Esophagus squamous epithelium (tissue), 5 donors: Measurements from ENCODE around the gene MAP4K4. TPM values are rescaled to one million over a fixed set of nuclear protein-coding genes. Genes with fewer than 3 reads are reported as not detected.
A peak's percentile ranks its signal among the peaks of the same experiment; 100 is the strongest.

Source experiments
- DNase-seq: peaks from one replicate; lab custom pipeline; 2025; lab: John Stamatoyannopoulos, UW
- H3K27ac ChIP-seq, 4 donors: fragments of 200-600 bp; sonication (generic); one replicate each; pipeline ENCODE4 v1.5.1; 2016 to 2019; ENCODE audit warnings: mild to moderate bottlenecking in 1 of 4
- H3K27me3 ChIP-seq, 4 donors: fragments of 200-600 bp; sonication (generic); 1 replicate in 3 of 4; 2 replicates in 1 of 4; pipeline versions ENCODE4 v1.5.1 to v1.6.0; 2017 to 2021; ENCODE audit warnings: antibody characterized with exemption in 1 of 4
- H3K36me3 ChIP-seq, 3 donors: fragments of 200-600 bp; sonication (generic); one replicate each; pipeline ENCODE4 v1.5.1; 2016 to 2019
- H3K4me1 ChIP-seq, 3 donors: fragments of 200-600 bp; sonication (generic); one replicate each; pipeline ENCODE4 v1.5.1; 2017 to 2019
- H3K4me3 ChIP-seq, 4 donors: fragments of 200-600 bp; sonication (generic); 1 replicate in 3 of 4; 2 replicates in 1 of 4; pipeline ENCODE4 v1.5.1; 2016 to 2019; ENCODE audit warnings: mild to moderate bottlenecking in 2 of 4, moderate library complexity in 1 of 4
- H3K9me3 ChIP-seq, 3 donors: fragments of 200-600 bp; sonication (generic); one replicate each; pipeline ENCODE4 v1.5.1; 2016 to 2019
- CTCF ChIP-seq, 6 experiments: fragments of 450-650 bp in 4 of 6; fragments of 200-600 bp in 2 of 6; sonication (generic) in 2 of 6; IDR thresholded peaks; one replicate each; pipeline ENCODE4 v1.5.1; 2016 to 2019; ENCODE audit warnings: antibody characterized with exemption in 6 of 6, mild to moderate bottlenecking in 4 of 6, moderate library complexity in 4 of 6
- POLR2A ChIP-seq, 4 donors: fragments of 450-650 bp; IDR thresholded peaks; one replicate each; pipeline ENCODE4 v1.6.1; 2017; ENCODE audit warnings: antibody characterized with exemption in 4 of 4, mild to moderate bottlenecking in 4 of 4, moderate library complexity in 3 of 4
- WGBS, 2 donors: methylation state at CpG; one replicate each; pipeline ENCODE4 v1.1.5; 2018; 5-methylcytosine and 5-hydroxymethylcytosine counted together
- intact Hi-C: fragments of 100-400 bp; cut with DNase I; formaldehyde crosslinking; loops from one replicate; pipeline ENCODE4 v1.15.0; 2022
- total RNA-seq, 4 donors: library from RNA; depleted of rRNA; stranded (reverse); fragments of >200 nt; gene quantifications; one replicate each; pipeline ENCODE4 v1.1.0, GENCODE V29; 2016
- donor health status: DM: yes; HTN: yes; CAD: no.

Gene MAP4K4
- total RNA-seq, 4 donors from 2014 or later = 46.0 to 121 (median 53.9) TPM

- Histone ChIP-seq H3K27me3 (no peaks in the 10 kb centered on the region), H3K36me3 (peaks cover 0 to 83% (median 5%) of the 10 kb centered on the region in 3 donors), H3K4me3 (no peak overlapping the region), H3K4me1 (peaks cover 0 to 52% (median 19%) of the 10 kb centered on the region in 3 donors), H3K27ac (no peak overlapping the region), H3K9me3 (no peaks in the 10 kb centered on the region)
- TF ChIP-seq POLR2A (IDR thresholded peaks at IDR 0.05) (no peak), CTCF (IDR thresholded peaks at IDR 0.05) (no peak)
- WGBS, 2 donors = 69 to 70% methylated on average over 1 of the region's 1 CpG
- intact Hi-C loops = loop anchor here (5.0 kb wide), 2 partner anchors 308 to 413 kb away; no protein-coding TSS in a partner anchor
- DNase-seq = no peak
These were observed 132.6 kb downstream of the MAP4K4 start for GRCh38 chr2:101830146-101830545.

GRCh38 chr2:101830555-101830954 lies 133.0 kb downstream of the MAP4K4 start:
- WGBS, 2 donors = 83 to 89% methylated on average over 5 of the region's 5 CpGs
- TF ChIP-seq POLR2A (IDR thresholded peaks at IDR 0.05) = no peak
- no peak for TF ChIP-seq CTCF (IDR thresholded peaks at IDR 0.05)
- intact Hi-C loops = loop anchor here (5.0 kb wide), 2 partner anchors 308 to 413 kb away; no protein-coding TSS in a partner anchor
- peak overlapping the region in 1 of 4 donors; percentile 37 for H3K27ac ChIP-seq
- no peaks in the 10 kb centered on the region for H3K9me3 ChIP-seq
- peaks cover 0 to 84% (median 5%) of the 10 kb centered on the region in 3 donors for H3K36me3 ChIP-seq
- no peak overlapping the region for H3K4me3 ChIP-seq
- no peak for DNase-seq
- H3K4me1 ChIP-seq = peaks cover 0 to 52% (median 19%) of the 10 kb centered on the region in 3 donors
- no peaks in the 10 kb centered on the region for H3K27me3 ChIP-seq

- Histone ChIP-seq H3K27me3 (no peaks in the 10 kb centered on the region), H3K4me3 (no peak overlapping the region), H3K4me1 (peaks cover 0 to 49% (median 19%) of the 10 kb centered on the region in 3 donors), H3K36me3 (peaks cover 0 to 86% (median 9%) of the 10 kb centered on the region in 3 donors), H3K27ac (peak overlapping the region in 3 of 4 donors; percentile 13 to 59 (median 29)), H3K9me3 (no peaks in the 10 kb centered on the region)
- no peak for DNase-seq
- WGBS, 2 donors = 69 to 70% methylated on average over 4 to 5 of the region's 5 CpGs
- TF ChIP-seq POLR2A (IDR thresholded peaks at IDR 0.05) (no peak), CTCF (IDR thresholded peaks at IDR 0.05) (peak; percentile 45 to 81 (median 73))
- intact Hi-C loops = loop anchor here (5.0 kb wide), 2 partner anchors 309 to 414 kb away; no protein-coding TSS in a partner anchor
These were observed 133.9 kb downstream of the MAP4K4 start for GRCh38 chr2:101831351-101831865.

GRCh38 chr2:101832114-101832513 lies 134.6 kb downstream of the MAP4K4 start:
- no peak for DNase-seq
- intact Hi-C loops = loop anchor here (5.0 kb wide), 2 partner anchors 310 to 415 kb away; no protein-coding TSS in a partner anchor
- no peaks in the 10 kb centered on the region for H3K9me3 ChIP-seq
- H3K4me3 ChIP-seq = no peak overlapping the region
- TF ChIP-seq POLR2A (IDR thresholded peaks at IDR 0.05) = no peak
- TF ChIP-seq CTCF (IDR thresholded peaks at IDR 0.05) = peak in 3 of 6 experiments; percentile 11 to 43 (median 30)
- H3K27ac ChIP-seq = no peak overlapping the region
- H3K27me3 ChIP-seq = no peaks in the 10 kb centered on the region
- WGBS, 2 donors = 60 to 69% methylated on average over 1 of the region's 1 CpG
- H3K36me3 ChIP-seq = peaks cover 0 to 86% (median 9%) of the 10 kb centered on the region in 3 donors
- H3K4me1 ChIP-seq = peaks cover 0 to 42% (median 19%) of the 10 kb centered on the region in 3 donors

GRCh38 chr2:101833890-101834523 lies 136.5 kb downstream of the MAP4K4 start:
- Histone ChIP-seq H3K9me3 (no peaks in the 10 kb centered on the region), H3K36me3 (peaks cover 0 to 95% (median 9%) of the 10 kb centered on the region in 3 donors), H3K27ac (no peak overlapping the region), H3K4me3 (no peak overlapping the region), H3K27me3 (no peaks in the 10 kb centered on the region), H3K4me1 (peaks cover 0 to 23% (median 5%) of the 10 kb centered on the region in 3 donors)
- no peak for DNase-seq
- intact Hi-C loops = loop anchor here (5.0 kb wide), 2 partner anchors 312 to 417 kb away; no protein-coding TSS in a partner anchor
- 80 to 92% methylated on average over 4 of the region's 4 CpGs for WGBS, 2 donors
- no peak for TF ChIP-seq CTCF (IDR thresholded peaks at IDR 0.05)
- TF ChIP-seq POLR2A (IDR thresholded peaks at IDR 0.05) = no peak
